ENCODE results near the gene SEC22C.

DNA sequence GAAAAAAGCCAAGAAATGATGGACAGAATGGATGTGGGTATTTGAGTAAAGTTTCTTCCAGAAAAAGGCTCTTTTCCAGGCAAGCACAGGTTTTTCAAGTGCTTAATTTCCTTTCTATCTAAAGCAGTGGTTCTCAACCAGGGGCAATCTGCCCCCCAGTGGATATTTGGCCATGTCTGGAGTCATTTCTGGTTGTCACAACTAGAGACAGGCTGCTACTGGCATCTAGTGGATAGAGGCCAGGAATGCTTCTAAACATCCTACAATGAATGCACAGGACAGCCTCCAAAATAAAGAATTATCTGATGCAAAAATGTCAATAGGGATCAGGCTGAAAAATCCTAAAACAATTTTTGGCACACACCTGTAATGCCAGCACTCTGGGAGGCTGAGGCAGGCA, 23.9 kb downstream of the SEC22C start:
- TF ChIP-seq EZH2 (IDR thresholded peaks at IDR 0.05; ENCODE audit: borderline replicate concordance, insufficient read depth, low read length, poor library complexity, severe bottlenecking) (no peak), CTCF (IDR thresholded peaks at IDR 0.05; ENCODE audit: poor library complexity, severe bottlenecking) (no peak), RAD21 (conservative IDR thresholded peaks at IDR 0.05) (no peak), MXI1 (conservative IDR thresholded peaks at IDR 0.05; ENCODE audit: poor library complexity, severe bottlenecking) (no peak)
- TF ChIP-seq, protein P1, sequence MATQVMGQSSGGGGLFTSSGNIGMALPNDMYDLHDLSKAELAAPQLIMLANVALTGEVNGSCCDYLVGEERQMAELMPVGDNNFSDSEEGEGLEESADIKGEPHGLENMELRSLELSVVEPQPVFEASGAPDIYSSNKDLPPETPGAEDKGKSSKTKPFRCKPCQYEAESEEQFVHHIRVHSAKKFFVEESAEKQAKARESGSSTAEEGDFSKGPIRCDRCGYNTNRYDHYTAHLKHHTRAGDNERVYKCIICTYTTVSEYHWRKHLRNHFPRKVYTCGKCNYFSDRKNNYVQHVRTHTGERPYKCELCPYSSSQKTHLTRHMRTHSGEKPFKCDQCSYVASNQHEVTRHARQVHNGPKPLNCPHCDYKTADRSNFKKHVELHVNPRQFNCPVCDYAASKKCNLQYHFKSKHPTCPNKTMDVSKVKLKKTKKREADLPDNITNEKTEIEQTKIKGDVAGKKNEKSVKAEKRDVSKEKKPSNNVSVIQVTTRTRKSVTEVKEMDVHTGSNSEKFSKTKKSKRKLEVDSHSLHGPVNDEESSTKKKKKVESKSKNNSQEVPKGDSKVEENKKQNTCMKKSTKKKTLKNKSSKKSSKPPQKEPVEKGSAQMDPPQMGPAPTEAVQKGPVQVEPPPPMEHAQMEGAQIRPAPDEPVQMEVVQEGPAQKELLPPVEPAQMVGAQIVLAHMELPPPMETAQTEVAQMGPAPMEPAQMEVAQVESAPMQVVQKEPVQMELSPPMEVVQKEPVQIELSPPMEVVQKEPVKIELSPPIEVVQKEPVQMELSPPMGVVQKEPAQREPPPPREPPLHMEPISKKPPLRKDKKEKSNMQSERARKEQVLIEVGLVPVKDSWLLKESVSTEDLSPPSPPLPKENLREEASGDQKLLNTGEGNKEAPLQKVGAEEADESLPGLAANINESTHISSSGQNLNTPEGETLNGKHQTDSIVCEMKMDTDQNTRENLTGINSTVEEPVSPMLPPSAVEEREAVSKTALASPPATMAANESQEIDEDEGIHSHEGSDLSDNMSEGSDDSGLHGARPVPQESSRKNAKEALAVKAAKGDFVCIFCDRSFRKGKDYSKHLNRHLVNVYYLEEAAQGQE (IDR thresholded peaks at IDR 0.05; ENCODE audit: borderline replicate concordance): no peak
